Measurements from ENCODE around the gene MEOX2. TPM values are rescaled to one million over a fixed set of nuclear protein-coding genes. Genes with fewer than 3 reads are reported as not detected.

MEOX2 gene
- total RNA-seq, 1 experiment from 2014 or later: not detected

- Mint-ChIP-seq H3K36me3 (ENCODE audit: insufficient read depth in 1 of 3, low read depth in 3 of 3) (no peaks in the 10 kb centered on the region), H3K4me3 (no peak overlapping the region), H3K4me1 (peaks cover 0 to 3% of the 10 kb centered on the region in 2 experiments; a peak in 2 of 4 replicates), H3K27me3 (ENCODE audit: low read depth) (no peaks in the 10 kb centered on the region), H3K9me3 (no peaks in the 10 kb centered on the region), H3K27ac (no peak overlapping the region)
- H2AFZ ChIP-seq (ENCODE audit: low read length): no peak overlapping the region
- H3K79me2 ChIP-seq (ENCODE audit: insufficient read depth, low read length): no peaks in the 10 kb centered on the region
- H3K9ac ChIP-seq (ENCODE audit: extremely low read depth, insufficient read length, low read length): no peak overlapping the region
- H4K8ac ChIP-seq (replicated peaks; ENCODE audit: insufficient read length, low read depth, low read length): no peak overlapping the region
- no peak overlapping the region for H2BK15ac ChIP-seq (ENCODE audit: low read depth, low read length)
- no peak overlapping the region for H3K56ac ChIP-seq (ENCODE audit: insufficient read length, low read depth, low read length)
- no peak overlapping the region for H3K27ac ChIP-seq (ENCODE audit: insufficient read length, low read depth, low read length)
- no peak overlapping the region for H3K4me2 ChIP-seq (ENCODE audit: insufficient read depth, insufficient read length, low read length)
- no peaks in the 10 kb centered on the region for H3K4me1 ChIP-seq (ENCODE audit: insufficient read depth, low read length)
- no peaks in the 10 kb centered on the region for H3K23me2 ChIP-seq (ENCODE audit: insufficient read length, low read depth, low read length, poor library complexity, severe bottlenecking)
- no peak overlapping the region for H3K18ac ChIP-seq (ENCODE audit: insufficient read length, low read depth, low read length)
- no CpG with 5 or more reads among the region's 2 CpGs for WGBS (ENCODE audit: extremely low coverage, insufficient read length, low lambda C conversion rate)
- TF ChIP-seq CTCF (conservative IDR thresholded peaks at IDR 0.05): no peak
- no peaks in the 10 kb centered on the region for H3K27me3 ChIP-seq (ENCODE audit: insufficient read depth, low read length)
- H3T11ph ChIP-seq (ENCODE audit: low read length): no peak overlapping the region
- no peak overlapping the region for H3K23ac ChIP-seq (ENCODE audit: insufficient read length, low read depth, low read length)
- H3K4ac ChIP-seq (ENCODE audit: low read depth, low read length): no peak overlapping the region
- H3K79me1 ChIP-seq (ENCODE audit: insufficient read depth, low read depth, low read length, poor library complexity, severe bottlenecking): no peaks in the 10 kb centered on the region
- no peak overlapping the region for H2BK12ac ChIP-seq (ENCODE audit: insufficient read length, low read depth, low read length)
- DNase-seq: no peak
- H3K9me3 ChIP-seq (ENCODE audit: control insufficient read depth, low read depth, low read length): no peaks in the 10 kb centered on the region
- H4K5ac ChIP-seq (ENCODE audit: insufficient read length, low read depth, low read length): no peak overlapping the region
- no peak overlapping the region for H4K91ac ChIP-seq (ENCODE audit: insufficient read length, low read depth, low read length)
- H2AK5ac ChIP-seq (ENCODE audit: insufficient read length, low read length): no peak overlapping the region
- no peaks in the 10 kb centered on the region for H4K20me1 ChIP-seq (ENCODE audit: control insufficient read depth, insufficient read depth, insufficient read length)
- H2BK120ac ChIP-seq (ENCODE audit: low read depth, low read length, poor library complexity, severe bottlenecking): no peak overlapping the region
- H3K14ac ChIP-seq (ENCODE audit: insufficient read depth, low read length): no peak overlapping the region
- no peak overlapping the region for H2BK20ac ChIP-seq (ENCODE audit: low read depth, low read length, poor library complexity, severe bottlenecking)
- no peak overlapping the region for H2BK5ac ChIP-seq (ENCODE audit: insufficient read length, low read length)
These were observed 29.0 kb upstream of the MEOX2 start for GRCh38 chr7:15715435-15715834.
